Transverse colon (tissue), 3 donors: ENCODE measurements around the gene SIL1.

Experiments
- CTCF ChIP-seq, 5 experiments: fragments of 200-600 bp in 3 of 5; fragments of 450-650 bp in 2 of 5; sonication (generic) in 3 of 5; IDR thresholded peaks; 1 replicate in 2 of 5; 2 replicates in 3 of 5; pipeline ENCODE4 v1.5.1; 2016 to 2017; ENCODE audit warnings: antibody characterized with exemption in 5 of 5, inconsistent platforms in 3 of 5, mild to moderate bottlenecking in 2 of 5, moderate library complexity in 1 of 5
- EP300 ChIP-seq: sonication (generic); formaldehyde crosslinking; IDR thresholded peaks from one replicate; pipeline ENCODE4 v1.6.1; 2017; ENCODE audit warnings: antibody characterized with exemption, low read depth
- POLR2A ChIP-seq: fragments of 450-650 bp; IDR thresholded peaks from one replicate; pipeline ENCODE4 v1.6.1; 2016; ENCODE audit warnings: antibody characterized with exemption, mild to moderate bottlenecking, moderate library complexity

- TF ChIP-seq CTCF (IDR thresholded peaks at IDR 0.05) = no peak
- no peak for TF ChIP-seq EP300
- TF ChIP-seq POLR2A = no peak
Observed at GRCh38 chr5:138909734-138910133, 288.4 kb downstream of the SIL1 start.
